ENCODE results near the gene SHROOM3. TPM values are rescaled to one million over a fixed set of nuclear protein-coding genes. Genes with fewer than 3 reads are reported as not detected.

The SHROOM3 gene
- total RNA-seq, 1 experiment from 2014 or later = 27.6 TPM

GRCh38 chr4:76616526-76616925 lies 181.5 kb downstream of the SHROOM3 start:
- H2BK5ac ChIP-seq (ENCODE audit: insufficient read length, low read length) = no peak overlapping the region
- no peak overlapping the region for H3K9ac ChIP-seq (ENCODE audit: extremely low read depth, insufficient read length, low read length)
- no peak overlapping the region for H3K27ac ChIP-seq (ENCODE audit: insufficient read length, low read depth, low read length)
- H2AFZ ChIP-seq (ENCODE audit: low read length) = no peak overlapping the region
- no peak overlapping the region for H2AK5ac ChIP-seq (ENCODE audit: insufficient read length, low read length)
- TF ChIP-seq, protein P1, sequence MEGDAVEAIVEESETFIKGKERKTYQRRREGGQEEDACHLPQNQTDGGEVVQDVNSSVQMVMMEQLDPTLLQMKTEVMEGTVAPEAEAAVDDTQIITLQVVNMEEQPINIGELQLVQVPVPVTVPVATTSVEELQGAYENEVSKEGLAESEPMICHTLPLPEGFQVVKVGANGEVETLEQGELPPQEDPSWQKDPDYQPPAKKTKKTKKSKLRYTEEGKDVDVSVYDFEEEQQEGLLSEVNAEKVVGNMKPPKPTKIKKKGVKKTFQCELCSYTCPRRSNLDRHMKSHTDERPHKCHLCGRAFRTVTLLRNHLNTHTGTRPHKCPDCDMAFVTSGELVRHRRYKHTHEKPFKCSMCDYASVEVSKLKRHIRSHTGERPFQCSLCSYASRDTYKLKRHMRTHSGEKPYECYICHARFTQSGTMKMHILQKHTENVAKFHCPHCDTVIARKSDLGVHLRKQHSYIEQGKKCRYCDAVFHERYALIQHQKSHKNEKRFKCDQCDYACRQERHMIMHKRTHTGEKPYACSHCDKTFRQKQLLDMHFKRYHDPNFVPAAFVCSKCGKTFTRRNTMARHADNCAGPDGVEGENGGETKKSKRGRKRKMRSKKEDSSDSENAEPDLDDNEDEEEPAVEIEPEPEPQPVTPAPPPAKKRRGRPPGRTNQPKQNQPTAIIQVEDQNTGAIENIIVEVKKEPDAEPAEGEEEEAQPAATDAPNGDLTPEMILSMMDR (conservative IDR thresholded peaks at IDR 0.05) = no peak
- no peaks in the 10 kb centered on the region for H3K23me2 ChIP-seq (ENCODE audit: insufficient read length, low read depth, low read length, poor library complexity, severe bottlenecking)
- no peak overlapping the region; a peak in 1 of 7 replicates for H3K27ac Mint-ChIP-seq
- no peak overlapping the region for H3K23ac ChIP-seq (ENCODE audit: insufficient read length, low read depth, low read length)
- H3K14ac ChIP-seq (ENCODE audit: insufficient read depth, low read length) = no peak overlapping the region
- no CpG with 5 or more reads among the region's 2 CpGs for WGBS (ENCODE audit: extremely low coverage, insufficient read length, low lambda C conversion rate)
- no peaks in the 10 kb centered on the region for H3K9me3 Mint-ChIP-seq
- H4K5ac ChIP-seq (ENCODE audit: insufficient read length, low read depth, low read length) = no peak overlapping the region
- H4K91ac ChIP-seq (ENCODE audit: insufficient read length, low read depth, low read length) = no peak overlapping the region
- no peak for DNase-seq
- H3K4ac ChIP-seq (ENCODE audit: low read depth, low read length) = no peak overlapping the region
- H3K56ac ChIP-seq (ENCODE audit: insufficient read length, low read depth, low read length) = no peak overlapping the region
- H3K4me1 Mint-ChIP-seq = peaks cover 21 to 28% of the 10 kb centered on the region in 2 experiments
- no peak overlapping the region for H3K18ac ChIP-seq (ENCODE audit: insufficient read length, low read depth, low read length)
- no peak overlapping the region for H2BK20ac ChIP-seq (ENCODE audit: low read depth, low read length, poor library complexity, severe bottlenecking)
- H3K4me2 ChIP-seq (ENCODE audit: insufficient read depth, insufficient read length, low read length) = no peak overlapping the region
- H3K4me1 ChIP-seq (ENCODE audit: insufficient read depth, low read length) = peaks cover 2% of the 10 kb centered on the region; the same call in 1 of the 2 replicates
- no peaks in the 10 kb centered on the region for H3K79me2 ChIP-seq (ENCODE audit: insufficient read depth, low read length)
- no peaks in the 10 kb centered on the region for H3K79me1 ChIP-seq (ENCODE audit: insufficient read depth, low read depth, low read length, poor library complexity, severe bottlenecking)
- H4K8ac ChIP-seq (replicated peaks; ENCODE audit: insufficient read length, low read depth, low read length) = no peak overlapping the region
- no peaks in the 10 kb centered on the region for H3K9me3 ChIP-seq (ENCODE audit: control insufficient read depth, low read depth, low read length)
- H3T11ph ChIP-seq (ENCODE audit: low read length) = no peak overlapping the region
- no peak overlapping the region for H2BK120ac ChIP-seq (ENCODE audit: low read depth, low read length, poor library complexity, severe bottlenecking)
- H2BK15ac ChIP-seq (ENCODE audit: low read depth, low read length) = no peak overlapping the region
- H3K4me3 Mint-ChIP-seq = no peak overlapping the region
- H2BK12ac ChIP-seq (ENCODE audit: insufficient read length, low read depth, low read length) = no peak overlapping the region
- no peaks in the 10 kb centered on the region for H3K36me3 Mint-ChIP-seq (ENCODE audit: insufficient read depth in 1 of 3, low read depth in 3 of 3)
- H4K20me1 ChIP-seq (ENCODE audit: control insufficient read depth, insufficient read depth, insufficient read length) = no peaks in the 10 kb centered on the region
- H3K27me3 ChIP-seq (ENCODE audit: insufficient read depth, low read length) = no peaks in the 10 kb centered on the region
- no peaks in the 10 kb centered on the region; the same call in 1 of the 2 replicates for H3K27me3 Mint-ChIP-seq (ENCODE audit: low read depth)
